GM19395 (cell line): ENCODE results near the gene NINJ2.

Source experiments
- ATAC-seq: cut with Tn5 transposase; IDR thresholded peaks from one replicate; pipeline ENCODE4 v1.9.1; 2021; ENCODE audit warnings: mild to moderate bottlenecking, moderate library complexity; ENCODE audit not compliant: unreplicated experiment

Gene NINJ2

DNA sequence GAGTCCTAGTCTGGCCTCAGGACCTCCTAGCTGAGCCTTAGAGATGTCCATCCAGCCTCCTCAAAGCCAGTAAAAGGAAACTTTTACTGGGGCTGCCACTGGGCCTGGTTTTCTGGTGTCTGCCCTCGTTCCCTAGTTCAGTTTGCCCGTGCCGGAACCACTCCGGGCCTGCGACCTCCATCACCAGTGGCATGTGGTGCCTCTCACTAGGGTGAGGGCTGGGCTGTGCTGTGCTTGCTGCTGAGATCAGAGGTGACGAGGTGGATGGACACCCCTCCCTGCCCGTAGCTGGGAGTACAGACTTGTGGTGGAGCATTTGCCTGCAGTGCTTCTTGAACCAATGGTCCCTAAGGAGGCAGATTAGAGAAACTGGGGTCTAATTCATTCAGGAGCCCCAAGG is 127.8 kb downstream of the NINJ2 start:
- ATAC-seq, result no peak

DNA sequence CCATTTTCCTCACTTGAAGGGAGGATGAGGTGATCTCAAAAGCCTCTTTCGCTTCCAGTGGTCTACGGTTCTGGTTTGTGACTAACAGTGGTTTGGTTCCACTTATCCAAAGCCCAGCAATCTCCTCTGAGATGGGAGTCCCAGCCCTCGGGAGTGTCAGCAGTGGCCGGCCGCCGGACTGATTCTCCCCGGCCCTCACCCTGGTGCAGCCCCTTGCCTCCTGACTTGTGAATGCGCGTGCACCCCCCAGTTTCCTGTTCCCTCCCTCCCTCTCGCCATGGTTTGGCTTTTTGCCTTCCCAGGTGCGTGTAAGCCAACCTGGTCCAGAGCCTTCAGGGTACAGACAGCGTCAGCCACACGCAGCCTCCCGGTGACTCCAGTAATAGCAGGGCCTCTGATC is 129.0 kb downstream of the NINJ2 start:
- no peak for ATAC-seq

- ATAC-seq, result no peak
Measured at GRCh38 chr12:533718-534117, 129.5 kb downstream of the NINJ2 start.

DNA sequence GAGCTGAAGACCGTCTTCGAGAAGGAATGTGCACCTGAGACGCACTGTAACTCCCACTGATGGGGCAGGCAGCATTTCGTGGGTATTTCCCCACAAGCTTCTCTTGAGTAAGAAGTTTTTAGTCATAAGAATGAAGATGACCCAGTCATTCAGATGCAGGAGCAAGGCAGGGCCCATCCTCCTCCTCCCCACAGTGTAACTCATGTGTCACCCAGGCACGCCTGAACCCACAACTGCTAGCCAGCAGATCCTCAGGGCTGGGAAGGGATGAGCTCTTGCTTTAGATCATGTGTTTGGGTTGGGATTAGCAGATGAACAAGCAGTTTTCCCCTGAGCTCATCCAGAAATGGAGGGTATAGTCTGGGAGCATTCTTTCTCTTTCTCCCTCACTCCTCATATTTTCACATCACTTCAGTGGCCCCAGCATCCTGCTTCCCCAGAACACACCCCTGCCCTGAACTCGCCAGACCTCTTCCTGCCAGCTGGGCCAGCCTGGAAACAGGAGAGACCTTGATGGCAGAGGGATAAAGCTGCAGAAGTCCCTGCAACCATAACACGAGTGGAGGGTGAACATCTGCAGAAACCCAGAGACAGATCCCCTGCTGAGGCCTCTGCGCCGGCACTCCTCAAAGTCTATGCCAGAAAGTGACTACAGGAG is 130.2 kb downstream of the NINJ2 start:
- no peak for ATAC-seq

GRCh38 chr12:531951-532585 is 131.2 kb downstream of the NINJ2 start:
- ATAC-seq, result no peak

GRCh38 chr12:530821-531220 is 132.4 kb downstream of the NINJ2 start:
- ATAC-seq, result no peak

DNA sequence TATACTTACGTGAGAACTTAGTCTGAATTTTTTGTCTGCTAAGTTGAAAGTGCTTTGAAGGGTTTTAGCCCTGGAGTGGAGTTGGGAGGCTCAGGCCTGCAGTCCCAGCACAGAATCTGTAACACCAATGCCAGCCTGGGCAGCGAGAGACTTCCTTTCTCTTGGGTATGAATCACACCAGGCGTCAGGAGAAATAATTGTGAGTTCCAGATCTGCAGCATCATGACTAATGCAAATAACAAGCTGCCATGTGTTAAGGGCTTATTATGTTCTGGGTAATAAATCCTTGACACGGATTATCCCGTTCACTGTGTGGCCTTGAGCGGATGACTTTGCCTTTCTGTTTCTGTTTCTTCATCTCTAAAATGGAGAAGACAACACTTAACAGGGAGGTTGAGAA is 132.9 kb downstream of the NINJ2 start:
- no peak for ATAC-seq

- no peak for ATAC-seq
Measured at GRCh38 chr12:527729-528128, 135.5 kb downstream of the NINJ2 start.

DNA sequence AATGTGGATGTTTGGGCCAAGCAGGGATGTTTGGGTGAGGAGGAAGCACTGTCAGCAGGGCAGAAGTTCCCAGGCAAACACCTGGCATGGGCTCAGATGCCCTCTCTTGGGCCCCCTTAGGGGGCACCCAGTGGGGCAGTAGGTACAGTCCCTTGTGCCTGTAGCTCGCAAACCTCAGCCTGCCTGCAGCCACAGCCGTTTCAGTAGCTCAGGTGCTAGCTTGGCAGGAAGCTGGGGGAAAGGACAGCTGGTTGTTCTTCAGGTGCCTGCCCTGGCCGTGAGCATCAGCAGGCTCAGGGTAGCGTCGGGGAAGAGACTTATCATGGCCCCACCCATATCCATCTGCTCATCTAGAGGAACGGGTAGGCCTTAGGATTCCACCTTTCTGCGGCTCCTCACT is 136.0 kb downstream of the NINJ2 start:
- no peak for ATAC-seq

DNA sequence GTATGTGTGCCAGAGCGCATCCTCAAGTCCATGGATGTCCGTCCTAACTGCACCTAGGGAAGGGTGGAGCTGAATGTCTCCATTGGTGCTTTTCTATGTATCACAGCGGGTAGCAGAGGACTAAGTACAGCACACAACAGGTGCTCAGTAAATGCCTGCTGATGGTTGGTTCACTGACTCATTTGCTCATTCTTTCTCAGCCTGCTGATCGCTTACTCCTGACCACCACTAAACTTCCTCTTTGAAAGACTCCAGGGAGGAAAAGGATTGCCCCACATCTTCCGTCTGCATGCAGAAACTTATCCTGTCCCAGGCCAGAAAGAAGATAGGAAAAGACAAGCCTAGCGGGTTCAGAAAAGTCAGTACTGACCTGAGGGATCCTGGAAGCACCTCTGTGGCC is 137.2 kb downstream of the NINJ2 start:
- no peak for ATAC-seq

DNA sequence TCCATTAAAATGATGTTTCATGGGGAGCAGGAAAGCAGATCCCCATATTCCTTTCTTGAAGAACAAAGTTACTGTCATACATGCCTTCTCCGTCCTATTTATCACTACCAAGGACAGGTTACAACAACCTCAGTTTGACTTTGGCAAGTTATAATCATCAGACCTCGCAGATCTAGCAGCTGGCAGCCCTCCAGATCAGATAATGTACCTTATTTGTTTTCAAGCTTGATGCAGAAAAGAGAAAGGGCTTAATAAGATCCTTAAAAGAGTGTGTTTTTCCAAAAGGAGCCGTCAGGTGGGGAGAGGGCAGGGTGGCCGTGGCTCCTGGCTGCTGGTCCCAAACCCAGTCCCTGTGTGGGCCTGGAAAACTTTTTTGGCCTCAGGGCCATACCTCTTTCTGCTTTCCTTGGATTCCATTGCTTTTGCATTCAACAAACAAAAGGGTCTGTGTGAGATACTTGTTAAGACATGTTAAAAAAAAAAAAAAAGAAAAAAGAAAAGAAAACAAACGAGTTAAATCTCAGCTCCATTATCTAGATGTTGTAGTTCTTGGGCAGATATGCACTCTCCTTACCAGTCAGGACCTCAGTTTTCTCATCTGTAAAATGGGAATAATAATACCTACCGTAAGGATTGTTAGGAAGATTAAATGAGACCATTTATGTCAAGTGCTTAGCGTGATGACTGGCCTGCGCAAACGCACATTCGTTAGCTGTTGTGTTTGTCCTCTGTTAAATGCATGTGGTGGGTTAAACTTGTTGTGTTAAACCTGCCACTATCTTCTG is 138.9 kb downstream of the NINJ2 start:
- no peak for ATAC-seq

GRCh38 chr12:522692-523378 is 140.4 kb downstream of the NINJ2 start:
- ATAC-seq, result no peak

DNA sequence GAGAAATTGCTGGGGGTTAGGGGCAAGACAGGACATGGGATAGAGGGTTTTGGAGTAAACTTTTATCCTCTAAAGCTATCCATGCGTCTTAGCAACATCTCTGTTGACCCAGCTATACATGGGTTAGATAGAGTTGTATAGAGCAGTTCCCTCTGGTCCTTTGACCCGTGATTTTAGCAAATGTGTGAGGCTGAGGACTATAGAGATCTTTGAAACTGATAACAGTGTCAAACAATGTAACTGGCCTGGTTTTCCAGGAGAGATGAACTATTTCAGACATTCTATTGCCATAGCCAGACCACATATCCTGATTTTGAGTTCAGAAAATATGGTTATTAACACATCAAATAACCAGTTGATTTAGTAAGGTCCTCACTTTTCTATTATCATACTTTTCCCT is 143.1 kb downstream of the NINJ2 start:
- no peak for ATAC-seq

DNA sequence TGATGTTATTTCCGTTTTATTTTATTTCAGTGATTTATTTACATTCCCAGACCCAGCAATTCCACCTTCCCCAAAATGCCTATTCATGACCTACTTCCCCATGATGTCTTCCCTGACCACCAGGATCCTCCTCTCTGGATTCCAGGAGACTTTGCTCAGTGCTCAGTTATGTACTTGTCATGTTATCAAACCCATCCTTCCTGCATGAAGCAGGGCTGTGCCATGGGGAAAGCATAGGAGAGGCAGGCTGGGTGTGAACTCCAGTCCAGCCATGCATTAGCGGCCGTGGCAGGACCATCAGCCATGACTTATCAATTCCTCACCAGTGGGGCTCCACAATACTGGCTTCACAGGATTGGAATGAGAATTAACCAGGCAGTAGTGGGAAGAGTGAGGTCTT is 145.7 kb downstream of the NINJ2 start:
- ATAC-seq, result no peak
